ENCODE data around the gene REXO4.
"Not testable (repeated sequence)": the region's sequence is repeated elsewhere in the genome, so short reads cannot be mapped to it uniquely, and the experiment has no call there.

Gene REXO4

GRCh38 chr9:133454943-133455673 lies 37.3 kb upstream of the REXO4 start:
- no peak for TF ChIP-seq Cebpa-rat (IDR thresholded peaks at IDR 0.05)
- no peaks in the 10 kb centered on the region for H3K27me3 ChIP-seq
- H3K36me3 ChIP-seq = no peaks in the 10 kb centered on the region
- H3K9ac ChIP-seq = peak overlapping the region in 1 of 11 experiments; percentile 11; a peak in 1 of 22 replicates
- no peak overlapping the region for H3K27ac ChIP-seq
- H4K20me1 ChIP-seq = peaks cover 0 to 8% (median 0%) of the 10 kb centered on the region in 11 experiments; a peak in 1 of 22 replicates
- H3K4me3 ChIP-seq = no peak overlapping the region
- H3K4me1 ChIP-seq = peaks cover 8 to 37% (median 27%) of the 10 kb centered on the region in 10 experiments
- no peaks in the 10 kb centered on the region for H3K9me3 ChIP-seq (replicated peaks in 1 of 11)
- H3K4me2 ChIP-seq = peak overlapping the region in 8 of 11 experiments; percentile 51 to 87 (median 74); a peak in 11 of 22 replicates

GRCh38 chr9:133454325-133454724 lies 36.5 kb upstream of the REXO4 start:
- Histone ChIP-seq H3K4me1 (peaks cover 7 to 36% (median 26%) of the 10 kb centered on the region in 10 experiments), H3K36me3 (no peaks in the 10 kb centered on the region), H3K9me3 (replicated peaks in 1 of 11) (no peaks in the 10 kb centered on the region), H3K9ac (no peak overlapping the region; a peak in 1 of 22 replicates), H3K27ac (no peak overlapping the region), H3K4me3 (no peak overlapping the region), H4K20me1 (peaks cover 0 to 8% (median 0%) of the 10 kb centered on the region in 11 experiments; a peak in 1 of 22 replicates), H3K27me3 (no peaks in the 10 kb centered on the region), H3K4me2 (peak overlapping the region in 9 of 11 experiments; percentile 24 to 87 (median 67); a peak in 17 of 22 replicates)
- no peak for TF ChIP-seq Cebpa-rat (IDR thresholded peaks at IDR 0.05)

- Histone ChIP-seq H3K9me3 (replicated peaks in 1 of 11) (no peaks in the 10 kb centered on the region), H3K9ac (no peak overlapping the region; a peak in 1 of 22 replicates), H3K4me2 (peak overlapping the region in 9 of 11 experiments; percentile 24 to 87 (median 67); a peak in 16 of 22 replicates), H3K4me3 (no peak overlapping the region), H3K36me3 (no peaks in the 10 kb centered on the region), H3K27me3 (no peaks in the 10 kb centered on the region), H3K27ac (no peak overlapping the region), H3K4me1 (peaks cover under 1 to 29% (median 19%) of the 10 kb centered on the region in 10 experiments; a peak in 18 of 20 replicates), H4K20me1 (peaks cover 0 to 8% (median 0%) of the 10 kb centered on the region in 11 experiments; a peak in 1 of 22 replicates)
- TF ChIP-seq Cebpa-rat (IDR thresholded peaks at IDR 0.05) = no peak
These were observed 35.8 kb upstream of the REXO4 start for GRCh38 chr9:133453651-133454050.

- no peak overlapping the region for H3K4me2 ChIP-seq
- H3K9me3 ChIP-seq (replicated peaks in 1 of 11) = no peaks in the 10 kb centered on the region
- peaks cover 0 to 27% (median 17%) of the 10 kb centered on the region in 10 experiments; a peak in 15 of 20 replicates for H3K4me1 ChIP-seq
- no peak overlapping the region for H3K9ac ChIP-seq
- H4K20me1 ChIP-seq = peaks cover 0 to 8% (median 0%) of the 10 kb centered on the region in 11 experiments; a peak in 1 of 22 replicates
- TF ChIP-seq Cebpa-rat (IDR thresholded peaks at IDR 0.05) = no peak
- H3K27me3 ChIP-seq = no peaks in the 10 kb centered on the region
- H3K4me3 ChIP-seq = no peak overlapping the region
- no peak overlapping the region for H3K27ac ChIP-seq
- H3K36me3 ChIP-seq = no peaks in the 10 kb centered on the region
These were observed 34.8 kb upstream of the REXO4 start for GRCh38 chr9:133452562-133452961.

DNA sequence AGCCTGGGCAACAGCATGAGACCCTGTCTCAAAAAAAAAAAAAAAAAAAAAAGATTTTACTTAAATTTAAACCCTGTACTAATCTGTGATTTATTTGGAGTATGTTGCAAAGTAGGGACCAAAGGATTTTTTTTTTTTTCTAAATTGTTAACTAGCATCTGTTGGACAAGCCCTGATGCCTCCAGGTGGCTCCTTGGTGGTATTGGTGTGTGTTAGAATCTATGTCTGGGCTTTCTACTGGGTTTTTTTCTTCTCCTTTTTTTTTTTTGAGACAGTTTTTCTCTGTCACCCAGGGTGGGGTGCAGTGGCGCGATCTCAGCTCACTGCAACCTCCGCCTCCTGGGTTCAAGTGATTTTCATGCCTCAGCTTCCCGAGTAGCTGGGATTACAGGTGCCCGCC lies 34.1 kb upstream of the REXO4 start:
- H3K27ac ChIP-seq; H3K27me3 ChIP-seq; H3K9me3 ChIP-seq (replicated peaks in 1 of 11); H3K4me2 ChIP-seq; H3K4me3 ChIP-seq; H4K20me1 ChIP-seq; H3K36me3 ChIP-seq; H3K9ac ChIP-seq: not testable (repeated sequence)
- H3K4me1 ChIP-seq = peaks cover 0 to 27% (median 15%) of the 10 kb centered on the region in 10 experiments; a peak in 15 of 20 replicates

- Histone ChIP-seq H3K9me3 (replicated peaks in 1 of 11) (no peaks in the 10 kb centered on the region), H3K36me3 (no peaks in the 10 kb centered on the region), H3K27me3 (no peaks in the 10 kb centered on the region), H3K4me3 (no peak overlapping the region), H3K4me1 (peaks cover 0 to 24% (median 13%) of the 10 kb centered on the region in 10 experiments; a peak in 15 of 20 replicates), H4K20me1 (peaks cover 0 to 8% (median 0%) of the 10 kb centered on the region in 11 experiments; a peak in 1 of 22 replicates), H3K4me2 (no peak overlapping the region), H3K27ac (no peak overlapping the region), H3K9ac (no peak overlapping the region)
- no peak for TF ChIP-seq Cebpa-rat (IDR thresholded peaks at IDR 0.05)
These were observed 31.9 kb upstream of the REXO4 start for GRCh38 chr9:133449760-133450159.

GRCh38 chr9:133448487-133448972 lies 30.7 kb upstream of the REXO4 start:
- Histone ChIP-seq H3K27ac (no peak overlapping the region), H3K4me1 (peaks cover 0 to 22% (median 5%) of the 10 kb centered on the region in 10 experiments; a peak in 12 of 20 replicates), H3K4me3 (no peak overlapping the region), H3K36me3 (no peaks in the 10 kb centered on the region), H3K4me2 (no peak overlapping the region), H3K27me3 (no peaks in the 10 kb centered on the region), H3K9ac (no peak overlapping the region), H4K20me1 (no peaks in the 10 kb centered on the region; a peak in 1 of 22 replicates), H3K9me3 (replicated peaks in 1 of 11) (no peaks in the 10 kb centered on the region)
- TF ChIP-seq Cebpa-rat (IDR thresholded peaks at IDR 0.05) = no peak

DNA sequence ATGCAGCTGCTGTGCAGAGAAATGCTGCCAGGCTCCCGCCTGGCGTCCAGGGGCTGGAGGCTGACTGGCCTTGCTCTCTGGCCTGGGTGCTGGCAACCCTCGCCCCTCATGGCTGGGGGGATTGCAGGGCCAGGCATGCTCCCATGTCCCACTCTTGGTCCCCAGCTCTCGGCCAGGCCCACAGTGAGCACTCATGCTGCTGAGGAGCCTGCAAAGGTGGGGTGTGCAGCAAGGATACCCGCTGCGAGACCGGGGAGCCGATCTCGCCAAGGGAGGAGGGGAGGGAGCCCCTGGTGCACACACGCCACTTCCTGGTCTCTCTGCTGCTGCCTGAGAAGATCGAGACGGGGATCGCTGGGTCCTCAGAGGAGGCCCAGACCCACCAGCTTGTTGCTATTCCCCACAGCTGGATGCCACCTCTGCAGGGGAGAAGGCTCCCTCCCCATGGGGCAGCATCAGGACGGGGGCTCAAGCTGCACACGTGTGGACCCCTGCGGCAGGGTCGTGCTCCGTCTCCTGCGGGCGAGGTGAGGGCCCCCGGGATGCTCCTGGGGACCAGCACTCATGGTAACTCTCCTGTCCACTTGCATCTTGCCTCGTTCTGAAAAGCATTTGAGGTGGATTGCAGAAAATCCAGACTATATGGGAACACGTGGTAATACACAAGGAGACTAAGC lies 27.6 kb upstream of the REXO4 start:
- Histone ChIP-seq H3K27ac (no peak overlapping the region), H3K4me1 (peaks cover 21 to 52% (median 36%) of the 10 kb centered on the region in 10 experiments), H3K27me3 (no peaks in the 10 kb centered on the region), H3K4me2 (0 out of 22 replicates have a peak overlapping the region, but pooled peaks of 1 of the 11 experiments have one; percentile 8), H4K20me1 (no peaks in the 10 kb centered on the region; a peak in 1 of 22 replicates), H3K9me3 (replicated peaks in 1 of 11) (no peaks in the 10 kb centered on the region), H3K9ac (peak overlapping the region in 1 of 11 experiments; percentile 10; a peak in 1 of 22 replicates), H3K36me3 (no peaks in the 10 kb centered on the region), H3K4me3 (no peak overlapping the region)
- TF ChIP-seq Cebpa-rat (IDR thresholded peaks at IDR 0.05) = no peak

DNA sequence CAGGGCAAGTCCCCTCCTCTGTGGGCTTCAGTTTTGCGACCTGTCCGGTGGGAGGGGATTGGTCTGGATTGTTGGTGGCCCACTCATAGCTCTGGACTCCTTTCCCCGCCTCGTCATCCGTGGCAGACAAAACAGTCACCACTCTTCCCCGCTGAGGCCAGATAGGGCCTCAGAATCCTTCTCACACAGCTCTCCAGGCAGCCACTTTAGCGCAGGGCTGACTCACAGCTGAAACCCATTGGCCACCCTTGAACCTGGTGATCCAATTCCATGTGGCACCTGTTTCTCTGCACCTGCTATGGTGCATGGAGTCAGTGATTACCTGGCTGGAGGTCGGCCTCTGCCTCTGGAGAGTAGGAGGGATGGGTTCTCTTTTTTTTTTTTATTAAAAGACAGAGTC lies 26.2 kb upstream of the REXO4 start:
- Histone ChIP-seq H3K27me3 (no peaks in the 10 kb centered on the region), H3K4me2 (peak overlapping the region in 5 of 11 experiments; percentile 5 to 99 (median 95); a peak in 8 of 22 replicates), H3K9me3 (replicated peaks in 1 of 11) (no peaks in the 10 kb centered on the region), H3K4me1 (peaks cover 21 to 66% (median 51%) of the 10 kb centered on the region in 10 experiments), H3K4me3 (no peak overlapping the region), H3K27ac (no peak overlapping the region), H3K36me3 (no peaks in the 10 kb centered on the region), H3K9ac (no peak overlapping the region), H4K20me1 (no peaks in the 10 kb centered on the region; a peak in 1 of 22 replicates)
- TF ChIP-seq Cebpa-rat (IDR thresholded peaks at IDR 0.05) = no peak
